ENCODE measurements around the gene GSTO2.

GSTO2 gene

DNA sequence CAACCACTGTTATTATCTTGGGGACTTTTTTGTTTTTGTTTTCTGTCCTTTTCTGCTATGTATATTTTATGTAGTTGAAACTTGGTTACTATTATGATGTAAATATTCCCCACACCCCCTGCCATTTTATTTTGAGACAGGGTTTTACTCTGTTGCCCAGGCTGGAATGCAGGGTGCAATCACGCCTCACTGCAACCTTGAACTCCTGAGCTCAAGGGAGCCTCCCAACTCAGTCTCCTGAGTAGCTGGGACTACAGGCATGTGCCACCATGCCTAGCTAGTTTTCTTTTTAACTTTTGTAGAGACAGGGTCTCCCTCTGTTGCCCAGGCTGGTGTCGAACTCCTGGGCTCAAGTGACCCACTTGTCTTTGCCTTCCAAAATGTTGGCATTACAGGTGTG lies 18.0 kb downstream of the GSTO2 start:
- DNase-seq, result no peak

DNA sequence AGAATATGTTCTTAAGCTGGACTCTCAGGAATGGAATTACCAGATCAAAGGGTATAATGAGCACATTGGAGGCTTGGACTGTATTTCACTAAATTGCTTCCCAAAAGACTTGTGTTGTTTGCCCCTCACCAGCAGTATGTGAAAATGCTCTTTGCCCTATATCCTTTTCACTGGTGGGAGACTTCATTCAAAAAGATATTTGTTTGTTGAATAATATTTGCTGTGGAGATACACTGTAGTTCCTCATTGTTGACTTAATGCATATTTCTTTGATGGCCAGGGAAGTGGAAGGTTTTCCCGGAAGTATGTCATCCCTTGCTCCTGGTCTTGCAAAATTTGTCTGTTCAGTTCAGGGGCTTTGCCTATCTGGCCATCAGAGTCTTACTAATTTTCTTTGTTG lies 19.4 kb downstream of the GSTO2 start:
- DNase-seq, result no peak

DNA sequence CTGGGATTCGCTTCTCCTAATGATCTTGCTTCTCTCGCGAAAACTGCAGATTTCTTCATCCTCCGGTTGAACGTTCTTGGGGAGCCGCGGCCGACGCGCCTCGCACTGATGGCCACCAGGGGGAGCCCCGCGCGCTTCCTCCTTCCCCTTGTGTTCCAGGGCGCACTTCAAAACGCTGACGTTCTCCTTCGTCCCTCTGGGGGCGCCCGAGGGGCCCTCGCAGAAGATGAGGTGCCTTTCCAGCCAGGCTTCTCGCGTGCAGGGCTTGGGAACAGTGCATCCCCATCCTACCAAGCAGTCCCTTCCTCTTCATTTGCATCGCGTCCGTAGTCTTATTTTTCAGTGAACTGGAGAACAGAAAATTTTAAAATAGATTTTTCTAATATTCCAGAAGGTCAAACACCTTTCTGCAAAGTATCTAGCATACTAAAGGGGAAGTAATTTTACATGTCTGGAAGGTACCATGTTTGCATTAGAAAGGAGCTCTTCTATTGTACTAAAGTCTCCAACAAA lies 22.5 kb downstream of the GSTO2 start:
- no peak for DNase-seq

- DNase-seq, result no peak
Measured at GRCh38 chr10:104293011-104293410, 24.0 kb downstream of the GSTO2 start.

GRCh38 chr10:104293781-104294321 lies 24.9 kb downstream of the GSTO2 start:
- DNase-seq, result no peak

- DNase-seq, result no peak
Measured at GRCh38 chr10:104296687-104297436, 27.9 kb downstream of the GSTO2 start.

DNA sequence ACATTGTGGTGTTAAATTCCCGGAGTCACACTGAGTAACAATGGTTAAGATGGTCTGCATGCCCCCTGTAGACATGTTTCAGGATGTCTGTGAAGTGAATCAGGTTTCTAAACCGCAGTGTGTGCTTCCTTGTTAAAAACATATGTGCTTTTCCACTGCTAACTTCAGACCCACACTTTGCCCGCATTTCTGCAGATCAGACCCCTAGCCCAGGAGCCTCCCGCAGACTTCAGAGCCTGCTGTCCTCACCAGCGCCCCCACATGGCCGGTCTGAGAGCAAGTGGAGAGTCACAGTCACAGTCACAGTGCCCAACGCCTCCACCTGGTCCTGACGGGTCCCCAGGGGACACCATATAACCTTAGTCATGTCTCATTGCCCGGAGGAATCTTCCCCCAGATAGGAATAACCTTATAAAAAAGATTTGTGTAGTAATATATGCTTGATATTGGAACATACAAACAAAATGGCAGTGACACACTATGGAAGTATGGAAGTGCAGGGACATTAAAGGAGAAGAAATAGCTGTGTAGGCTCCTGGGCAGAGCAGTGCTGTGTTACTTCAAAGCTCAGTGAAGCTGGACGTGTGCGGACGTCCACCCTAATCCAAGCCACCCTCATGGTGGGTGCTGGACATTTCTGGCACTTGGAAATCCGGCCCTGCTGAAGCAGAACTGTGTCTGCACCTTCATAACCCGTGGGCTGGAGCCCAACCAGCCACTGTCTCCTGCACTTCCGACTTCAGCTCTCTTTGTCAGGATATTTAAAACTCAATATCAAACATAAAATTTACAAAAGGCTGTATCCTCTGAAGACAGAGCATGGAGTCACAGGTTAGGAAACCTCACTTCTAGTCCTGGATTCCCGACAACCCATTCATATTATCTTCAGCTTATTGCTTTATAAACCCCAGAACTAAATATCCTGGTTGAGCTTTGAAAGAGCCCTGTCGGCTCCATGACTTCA lies 29.0 kb downstream of the GSTO2 start:
- no peak for DNase-seq

GRCh38 chr10:104299031-104299904 lies 30.3 kb downstream of the GSTO2 start:
- no peak for DNase-seq

- no peak for DNase-seq
Measured at GRCh38 chr10:104300002-104300735, 31.2 kb downstream of the GSTO2 start.

GRCh38 chr10:104300736-104301292 lies 31.8 kb downstream of the GSTO2 start:
- DNase-seq, result no peak

GRCh38 chr10:104301907-104302690 lies 33.1 kb downstream of the GSTO2 start:
- DNase-seq, result no peak

- no peak for DNase-seq
Measured at GRCh38 chr10:104303594-104304355, 34.8 kb downstream of the GSTO2 start.

GRCh38 chr10:104304356-104304745 lies 35.4 kb downstream of the GSTO2 start:
- DNase-seq, result no peak

- DNase-seq, result no peak
Measured at GRCh38 chr10:104304927-104305326, 35.9 kb downstream of the GSTO2 start.

DNA sequence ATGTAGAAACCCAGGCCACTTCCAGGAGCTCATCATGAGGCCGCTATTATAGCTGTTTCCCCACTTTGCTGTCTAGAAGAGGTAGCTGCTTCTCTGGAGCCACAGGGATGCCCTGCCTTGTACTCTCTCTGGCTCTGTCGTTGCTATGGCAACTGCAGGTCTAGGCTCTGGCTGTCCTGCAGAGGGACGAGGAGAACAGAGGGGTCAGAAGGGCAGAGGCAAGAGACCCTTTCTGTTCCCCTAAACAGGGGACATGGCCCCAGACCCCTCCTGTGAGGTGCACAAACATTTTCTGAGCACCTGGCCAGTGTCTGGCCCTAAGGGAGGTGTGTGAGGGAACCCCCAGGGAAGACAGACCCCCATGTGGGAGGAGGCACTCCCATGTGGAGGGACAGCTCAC lies 37.9 kb downstream of the GSTO2 start:
- DNase-seq, result no peak

DNA sequence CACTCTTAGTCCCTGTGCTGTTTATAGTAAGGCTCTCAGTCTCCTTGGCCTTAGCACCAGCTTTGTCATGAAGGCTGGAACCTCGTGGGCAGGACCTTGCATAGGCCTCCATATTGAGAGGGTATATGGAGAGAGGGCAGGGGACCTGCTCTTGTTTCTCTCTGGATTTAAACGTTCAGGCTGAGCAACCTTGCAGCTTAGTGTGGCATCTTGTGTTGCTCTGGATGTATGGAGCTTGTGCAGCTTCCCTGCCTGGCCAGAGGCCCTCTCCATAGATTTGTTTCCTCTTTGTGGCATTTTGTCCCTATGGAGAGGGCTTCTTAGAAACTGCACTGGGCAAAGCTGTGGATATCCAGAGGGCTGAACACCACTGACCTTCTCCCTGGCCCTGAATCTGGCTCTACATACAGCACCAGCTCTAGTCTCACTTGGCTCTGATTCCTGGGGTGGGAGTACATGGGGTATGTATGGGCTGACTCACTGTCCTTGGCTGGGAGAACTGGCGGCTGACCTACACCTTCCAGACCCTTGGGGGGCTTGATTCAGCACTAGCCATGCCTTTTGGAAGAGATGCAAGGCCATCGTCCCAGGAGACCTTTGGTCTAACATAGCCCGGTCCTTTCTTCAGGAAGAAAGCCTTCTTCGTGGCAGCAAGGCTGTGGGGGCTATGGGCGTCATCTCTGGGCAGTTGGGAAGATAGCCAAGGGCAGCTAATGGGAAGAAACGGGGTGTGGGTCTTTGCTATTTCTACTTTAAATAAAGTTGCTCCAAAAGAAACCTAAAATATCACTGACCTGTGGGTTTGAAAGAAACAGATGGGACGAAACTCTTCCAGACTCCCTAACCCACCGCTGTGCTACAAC lies 38.8 kb downstream of the GSTO2 start:
- no peak for DNase-seq

DNA sequence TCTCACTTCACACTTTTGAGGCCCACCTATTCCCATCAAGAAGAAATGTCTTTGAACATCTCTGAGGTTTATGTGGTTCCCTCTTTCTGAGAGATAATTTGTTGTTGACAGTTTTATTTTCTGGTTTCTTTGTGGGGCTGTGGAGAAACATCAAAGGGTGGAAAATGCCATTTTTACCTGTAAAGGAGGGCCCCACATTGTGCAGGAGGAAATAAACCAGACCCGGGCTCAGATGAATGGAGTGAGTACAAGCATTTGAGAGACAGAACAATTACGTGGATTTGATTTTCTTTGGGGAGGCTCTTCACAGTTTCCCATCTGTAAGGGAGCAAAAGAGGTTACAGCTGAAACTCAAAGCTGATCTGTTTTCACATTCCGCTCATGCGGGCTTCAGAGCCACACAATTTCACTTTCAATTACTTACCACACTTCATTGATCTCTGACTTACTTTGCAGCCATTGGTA lies 39.5 kb downstream of the GSTO2 start:
- no peak for DNase-seq
